NOMO-1 treated with dmso at 0.1 percent for 144 hours (cell line): ENCODE data around the gene LONRF3.

Source experiments
- DNase-seq: peaks from one replicate; lab custom pipeline; 2025; ENCODE audit not compliant: unreplicated experiment; lab: John Stamatoyannopoulos, UW

Gene LONRF3

GRCh38 chrX:119030990-119031389 is 56.6 kb downstream of the LONRF3 start:
- DNase-seq, result no peak

GRCh38 chrX:119036107-119037029 is 62.0 kb downstream of the LONRF3 start:
- DNase-seq, result no peak

- no peak for DNase-seq
Measured at GRCh38 chrX:119040432-119040831, 66.0 kb downstream of the LONRF3 start.

- no peak for DNase-seq
Measured at GRCh38 chrX:119041175-119041574, 66.8 kb downstream of the LONRF3 start.

GRCh38 chrX:119042040-119042439 is 67.6 kb downstream of the LONRF3 start:
- DNase-seq, result no peak

- DNase-seq, result no peak
Measured at GRCh38 chrX:119042996-119043395, 68.6 kb downstream of the LONRF3 start.

GRCh38 chrX:119045884-119046283 is 71.5 kb downstream of the LONRF3 start:
- no peak for DNase-seq

GRCh38 chrX:119055687-119056086 is 81.3 kb downstream of the LONRF3 start:
- DNase-seq, result no peak

- no peak for DNase-seq
Measured at GRCh38 chrX:119062750-119063374, 88.4 kb downstream of the LONRF3 start.

- DNase-seq, result no peak
Measured at GRCh38 chrX:119063428-119063827, 89.0 kb downstream of the LONRF3 start.

GRCh38 chrX:119067023-119067739 is 92.8 kb downstream of the LONRF3 start:
- no peak for DNase-seq
